HUES6 (cell line): ENCODE measurements around the gene INMT.

Source experiments
- H3K27ac ChIP-seq: 2 replicates; pipeline ENCODE4 v1.7.0; 2013; ENCODE audit warnings: low read depth, mild to moderate bottlenecking, low read length, inconsistent platforms
- H3K27me3 ChIP-seq: 2 replicates; pipeline ENCODE4 v1.6.1; 2013; ENCODE audit warnings: low read length; ENCODE audit not compliant: control insufficient read depth, insufficient read depth
- H3K36me3 ChIP-seq: 2 replicates; pipeline ENCODE4 v1.6.1; 2013; ENCODE audit warnings: low read length; ENCODE audit not compliant: control insufficient read depth, insufficient read depth
- H3K4me1 ChIP-seq: 2 replicates; pipeline ENCODE4 v1.6.1; 2013; ENCODE audit warnings: low read length; ENCODE audit not compliant: control insufficient read depth, insufficient read depth
- H3K4me3 ChIP-seq: 2 replicates; pipeline ENCODE4 v1.5.1; 2013; ENCODE audit warnings: low read depth, low read length
- H3K9ac ChIP-seq: one replicate; pipeline ENCODE4 v1.6.1; 2013; ENCODE audit warnings: mild to moderate bottlenecking, low read length
- H3K9me3 ChIP-seq: 2 replicates; pipeline ENCODE4 v1.6.1; 2013; ENCODE audit warnings: low read depth, low read length; ENCODE audit not compliant: control insufficient read depth, insufficient read depth

INMT gene

DNA sequence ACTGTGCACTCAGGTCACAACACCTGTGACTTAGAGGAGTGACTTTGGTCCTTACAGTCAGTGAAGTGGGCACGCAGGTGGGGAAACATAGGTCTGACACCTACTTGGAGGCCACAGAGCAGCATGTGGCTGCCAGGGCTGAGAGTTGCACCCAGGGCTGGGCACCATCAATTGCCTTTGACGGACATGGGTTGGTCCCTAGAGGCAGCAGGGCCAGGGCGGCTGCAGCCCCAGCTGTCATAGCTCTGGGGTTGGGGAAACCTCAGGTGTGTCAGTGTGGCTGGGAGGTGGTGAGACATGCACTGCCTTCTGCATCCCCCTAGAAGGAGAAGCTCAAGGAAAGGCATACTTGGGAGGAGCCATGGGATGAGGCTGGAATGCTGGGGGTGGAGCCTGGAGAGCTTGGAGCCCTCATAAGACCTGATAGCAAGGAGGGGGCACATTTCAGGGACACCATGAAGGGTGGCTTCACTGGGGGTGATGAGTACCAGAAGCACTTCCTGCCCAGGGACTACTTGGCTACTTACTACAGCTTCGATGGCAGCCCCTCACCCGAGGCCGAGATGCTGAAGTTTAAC is at the start of gene INMT:
Gene INMT (plus strand): TSS at position 440 of the 578 bp plus-strand sequence. CDS start 16 bp downstream, at position 456.
- H3K27me3 ChIP-seq: no peaks in the 10 kb centered on the region
- no peaks in the 10 kb centered on the region; the same call in 1 of the 2 replicates for H3K4me1 ChIP-seq
- no peak within 1 kb of the TSS for H3K4me3 ChIP-seq
- no peaks in the 10 kb centered on the region for H3K36me3 ChIP-seq
- H3K9me3 ChIP-seq: 0 out of 2 replicates have a peak, but pooled peaks cover 5% of the 10 kb centered on the region
- no peak within 1 kb of the TSS for H3K27ac ChIP-seq
- no peak within 1 kb of the TSS for H3K9ac ChIP-seq

DNA sequence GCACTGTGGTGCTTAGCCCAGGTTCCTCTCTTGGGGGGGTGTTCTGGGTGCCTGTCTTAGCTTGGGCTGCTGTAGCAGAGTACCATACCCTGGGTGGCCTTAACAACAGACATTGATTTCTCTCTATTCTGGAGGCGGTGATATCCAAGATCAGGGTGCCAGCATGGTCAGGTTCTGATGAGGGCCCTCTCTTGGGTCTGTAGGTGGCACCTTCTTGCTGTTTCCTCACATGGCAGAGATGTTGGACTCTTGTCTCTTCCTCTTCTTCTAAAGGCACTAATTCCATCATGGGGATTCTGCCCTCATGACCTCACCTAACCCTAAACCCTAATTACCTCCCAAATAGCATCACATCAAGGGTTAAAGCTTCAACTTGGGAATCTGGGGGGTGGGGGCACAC is 49.7 kb upstream of the INMT start:
- H3K9me3 ChIP-seq: no peaks in the 10 kb centered on the region
- no peak overlapping the region for H3K4me3 ChIP-seq
- H3K27me3 ChIP-seq: no peaks in the 10 kb centered on the region
- no peak overlapping the region for H3K27ac ChIP-seq
- H3K36me3 ChIP-seq: no peaks in the 10 kb centered on the region
- H3K4me1 ChIP-seq: peaks cover 24% of the 10 kb centered on the region
- H3K9ac ChIP-seq: no peak overlapping the region

GRCh38 chr7:30703756-30704155 is 48.2 kb upstream of the INMT start:
- Histone ChIP-seq H3K4me1 (peaks cover 18% of the 10 kb centered on the region), H3K27me3 (no peaks in the 10 kb centered on the region), H3K9me3 (no peaks in the 10 kb centered on the region), H3K9ac (no peak overlapping the region), H3K36me3 (no peaks in the 10 kb centered on the region), H3K4me3 (no peak overlapping the region), H3K27ac (no peak overlapping the region)

DNA sequence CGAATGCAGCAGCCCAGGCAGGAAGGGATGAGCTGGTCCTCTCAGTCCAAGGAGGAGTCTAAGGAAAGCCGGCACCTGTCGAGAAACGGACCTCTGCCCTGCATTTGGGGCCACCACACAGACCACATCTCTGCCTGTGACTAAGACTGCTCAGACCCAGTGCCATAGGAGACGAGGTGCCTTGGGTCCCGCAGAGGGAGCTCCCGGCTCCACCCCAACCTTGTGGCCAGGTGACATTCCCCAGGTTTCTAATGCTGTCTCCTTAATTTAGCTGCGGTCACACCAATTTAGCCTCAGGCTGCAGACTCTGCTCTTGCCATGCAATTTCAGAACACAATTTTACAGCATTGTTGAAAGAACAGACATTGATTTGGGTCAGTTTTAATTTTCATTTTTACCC is 46.9 kb upstream of the INMT start:
- Histone ChIP-seq H3K9me3 (no peaks in the 10 kb centered on the region), H3K4me1 (peaks cover 19% of the 10 kb centered on the region), H3K36me3 (no peaks in the 10 kb centered on the region), H3K4me3 (no peak overlapping the region), H3K27ac (no peak overlapping the region), H3K27me3 (no peaks in the 10 kb centered on the region), H3K9ac (no peak overlapping the region)

- H3K4me1 ChIP-seq: peaks cover 13% of the 10 kb centered on the region
- no peak overlapping the region for H3K4me3 ChIP-seq
- H3K9ac ChIP-seq: no peak overlapping the region
- no peaks in the 10 kb centered on the region for H3K27me3 ChIP-seq
- no peaks in the 10 kb centered on the region for H3K36me3 ChIP-seq
- H3K27ac ChIP-seq: no peak overlapping the region
- no peaks in the 10 kb centered on the region for H3K9me3 ChIP-seq
Measured at GRCh38 chr7:30705596-30705995, 46.3 kb upstream of the INMT start.

DNA sequence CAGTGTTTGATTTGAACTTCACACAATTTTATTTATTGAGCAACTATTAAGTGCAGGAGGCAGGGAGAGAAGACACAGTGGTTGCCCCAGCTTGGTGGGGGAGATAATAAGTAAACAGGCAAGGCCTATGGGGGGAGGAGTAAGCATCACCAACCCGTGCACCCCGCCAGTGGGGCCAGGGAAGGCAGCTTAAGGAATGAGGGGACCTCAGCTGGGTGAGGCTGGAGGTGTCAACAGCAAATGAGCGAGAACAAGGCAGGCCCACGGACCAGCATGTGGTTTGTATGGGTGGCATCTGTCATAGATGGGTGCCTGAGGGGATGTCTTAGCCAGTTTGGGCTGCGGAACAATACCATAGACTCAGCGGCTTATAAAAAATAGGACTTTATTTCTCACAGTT is 45.6 kb upstream of the INMT start:
- H3K27me3 ChIP-seq: no peaks in the 10 kb centered on the region
- no peak overlapping the region for H3K4me3 ChIP-seq
- no peaks in the 10 kb centered on the region for H3K36me3 ChIP-seq
- peaks cover 6% of the 10 kb centered on the region for H3K4me1 ChIP-seq
- H3K27ac ChIP-seq: no peak overlapping the region
- H3K9me3 ChIP-seq: no peaks in the 10 kb centered on the region
- no peak overlapping the region for H3K9ac ChIP-seq

- Histone ChIP-seq H3K9me3 (no peaks in the 10 kb centered on the region), H3K36me3 (no peaks in the 10 kb centered on the region), H3K9ac (no peak overlapping the region), H3K27me3 (no peaks in the 10 kb centered on the region), H3K4me3 (no peak overlapping the region), H3K4me1 (peaks cover 5% of the 10 kb centered on the region), H3K27ac (no peak overlapping the region)
Measured at GRCh38 chr7:30706908-30707307, 45.0 kb upstream of the INMT start.

GRCh38 chr7:30707391-30708357 is 44.3 kb upstream of the INMT start:
- Histone ChIP-seq H3K9me3 (no peaks in the 10 kb centered on the region), H3K4me3 (no peak overlapping the region), H3K27ac (no peak overlapping the region), H3K4me1 (peaks cover 5% of the 10 kb centered on the region), H3K27me3 (no peaks in the 10 kb centered on the region), H3K9ac (no peak overlapping the region), H3K36me3 (no peaks in the 10 kb centered on the region)

- Histone ChIP-seq H3K4me1 (peaks cover 5% of the 10 kb centered on the region), H3K9me3 (no peaks in the 10 kb centered on the region), H3K27ac (no peak overlapping the region), H3K27me3 (no peaks in the 10 kb centered on the region), H3K4me3 (no peak overlapping the region), H3K9ac (no peak overlapping the region), H3K36me3 (no peaks in the 10 kb centered on the region)
Measured at GRCh38 chr7:30708412-30708811, 43.5 kb upstream of the INMT start.

DNA sequence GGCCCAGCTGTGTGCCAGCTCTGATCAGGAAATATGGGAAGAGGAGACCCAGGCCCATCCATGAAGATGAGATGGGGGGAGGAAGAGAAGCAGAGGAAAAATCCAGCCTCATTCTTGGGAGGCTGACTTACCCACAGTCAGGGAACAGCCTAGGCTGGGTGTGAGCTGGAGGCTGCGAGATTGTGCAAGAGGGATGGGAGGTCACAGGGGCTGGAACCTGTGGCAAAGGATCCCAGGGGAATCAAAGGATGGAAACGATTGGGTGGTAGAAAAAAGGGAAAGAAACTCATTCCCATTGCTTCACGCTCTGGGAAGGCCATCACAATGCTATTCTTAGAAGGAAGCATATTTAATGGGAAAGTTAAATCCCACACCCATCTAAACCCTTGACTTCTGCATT is 43.0 kb upstream of the INMT start:
- Histone ChIP-seq H3K4me1 (peaks cover 5% of the 10 kb centered on the region), H3K9ac (no peak overlapping the region), H3K27ac (no peak overlapping the region), H3K9me3 (no peaks in the 10 kb centered on the region), H3K4me3 (no peak overlapping the region), H3K36me3 (no peaks in the 10 kb centered on the region), H3K27me3 (no peaks in the 10 kb centered on the region)

GRCh38 chr7:30709549-30709948 is 42.4 kb upstream of the INMT start:
- Histone ChIP-seq H3K36me3 (no peaks in the 10 kb centered on the region), H3K4me3 (no peak overlapping the region), H3K27me3 (no peaks in the 10 kb centered on the region), H3K4me1 (peaks cover 5% of the 10 kb centered on the region), H3K9ac (no peak overlapping the region), H3K27ac (no peak overlapping the region), H3K9me3 (no peaks in the 10 kb centered on the region)
